Epidermal melanocyte (primary cell): ENCODE measurements around the gene MCU.
"Not testable (repeated sequence)": the region's sequence is repeated elsewhere in the genome, so short reads cannot be mapped to it uniquely, and the experiment has no call there.

ENCODE experiments used
- DNase-seq: peaks from one replicate; pipeline ENCODE4 v3.0.0; 2011; ENCODE audit warnings: low spot score; ENCODE audit not compliant: insufficient read length

The MCU gene

GRCh38 chr10:72759584-72759983 is 67.6 kb downstream of the MCU start:
- no peak for DNase-seq

- no peak for DNase-seq
These were observed 69.6 kb downstream of the MCU start for GRCh38 chr10:72761498-72761897.

- DNase-seq = no peak
These were observed 70.1 kb downstream of the MCU start for GRCh38 chr10:72762042-72762441.

- DNase-seq = no peak
These were observed 71.3 kb downstream of the MCU start for GRCh38 chr10:72763201-72763600.

DNA sequence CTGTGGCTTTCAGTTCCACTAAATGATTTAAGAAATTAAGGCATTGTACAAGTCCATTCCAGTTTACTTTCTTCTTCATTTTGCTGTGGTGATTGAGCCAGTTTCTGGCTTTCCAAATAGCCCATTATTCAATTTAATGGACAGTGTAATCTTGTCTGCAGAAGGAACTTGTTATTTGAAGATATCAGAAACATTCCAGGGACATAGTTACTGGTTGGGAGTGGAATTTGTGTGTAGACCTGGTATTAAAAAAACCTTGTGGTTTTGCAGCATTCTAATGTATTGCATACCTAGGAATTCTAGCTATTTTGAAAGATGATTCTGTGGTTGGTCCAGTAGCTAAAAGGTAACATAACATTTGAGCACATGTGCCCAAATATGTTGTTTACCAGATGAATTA is 72.2 kb downstream of the MCU start:
- DNase-seq = no peak

GRCh38 chr10:72765051-72765745 is 73.3 kb downstream of the MCU start:
- no peak for DNase-seq

DNA sequence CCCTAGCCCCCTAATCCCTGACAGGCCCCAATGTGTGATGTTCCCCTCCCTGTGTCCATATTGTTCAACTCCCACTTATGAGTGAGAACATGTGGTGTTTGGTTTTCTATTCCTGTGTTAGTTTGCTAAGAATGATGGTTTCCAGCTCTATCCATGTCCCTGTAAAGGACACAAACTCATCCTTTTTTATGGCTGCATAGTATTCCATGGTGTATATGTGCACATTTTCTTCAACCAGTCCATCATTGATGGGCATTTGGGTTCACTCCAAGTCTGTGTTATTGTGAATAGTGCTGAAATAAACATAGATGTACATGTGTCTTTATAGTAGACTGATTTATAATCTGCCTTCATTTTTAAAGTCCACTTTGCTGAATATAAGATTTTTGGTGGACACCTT is 79.3 kb downstream of the MCU start:
- not testable (repeated sequence) for DNase-seq

DNA sequence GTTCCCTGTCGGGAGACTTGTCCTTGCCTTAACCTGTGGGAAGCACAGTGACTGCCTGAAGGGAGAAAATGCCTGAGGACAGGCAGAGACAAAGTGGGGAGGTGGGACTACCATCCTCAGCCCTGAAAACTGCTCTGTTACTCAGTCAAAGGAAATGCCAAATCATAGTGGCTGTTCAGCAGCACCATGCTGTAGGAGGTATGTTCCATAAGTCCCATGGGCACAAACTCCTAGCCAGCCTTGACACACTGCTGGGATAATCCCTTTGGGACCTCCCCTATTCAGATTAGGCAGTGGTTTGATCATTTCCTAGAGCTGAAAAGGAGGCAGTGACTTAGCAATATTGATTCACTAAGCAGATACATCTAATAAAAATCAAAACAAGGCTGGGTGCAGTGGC is 80.1 kb downstream of the MCU start:
- no peak for DNase-seq

DNA sequence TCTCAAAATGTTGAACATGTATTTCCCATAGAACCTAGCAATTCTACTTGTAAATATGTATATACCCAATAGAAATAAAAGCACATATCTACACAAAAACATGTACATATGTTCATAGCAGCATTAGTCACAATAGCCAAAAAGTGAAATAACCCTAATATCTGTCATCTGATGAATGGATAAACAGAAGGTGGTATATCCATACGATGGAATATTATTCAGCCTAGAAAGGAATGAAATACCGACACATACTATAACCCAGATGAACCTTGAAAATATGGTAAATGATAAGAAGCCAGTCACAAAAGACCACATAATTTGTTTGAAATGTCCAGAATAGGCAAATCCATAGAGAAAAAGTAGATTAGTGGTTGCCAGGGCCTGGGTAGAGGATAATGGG is 87.9 kb downstream of the MCU start:
- no peak for DNase-seq

DNA sequence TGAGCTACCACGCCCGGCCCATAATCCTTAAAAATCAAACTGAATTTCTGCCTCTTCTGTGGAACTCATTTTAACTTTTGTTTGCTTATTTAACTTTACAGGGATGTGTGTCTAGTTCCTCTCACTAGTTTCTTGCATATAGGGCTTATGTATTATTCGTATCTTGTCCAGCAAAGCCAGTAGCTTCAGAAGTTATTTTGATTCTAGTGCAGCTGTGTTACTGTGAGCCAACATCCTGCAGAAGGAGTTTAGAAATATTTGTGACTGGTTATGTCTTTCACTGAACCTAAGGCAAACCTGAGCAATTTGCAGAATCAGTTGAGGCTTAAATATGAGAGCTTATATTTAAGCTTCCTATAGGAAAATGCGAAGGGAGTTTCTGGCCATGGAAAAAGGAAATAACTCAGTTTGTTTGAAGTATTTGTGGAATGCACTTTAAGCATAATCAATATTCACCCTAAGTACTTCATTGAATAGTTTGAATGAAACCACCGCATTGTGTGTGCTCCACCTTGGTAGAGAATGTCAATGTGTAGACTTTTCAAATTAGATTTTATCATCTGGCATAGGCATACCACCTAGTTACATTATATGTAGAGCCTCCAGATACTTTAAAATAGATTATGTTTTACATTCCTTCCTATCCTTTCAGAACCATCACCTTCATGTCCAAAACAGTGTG is 90.8 kb downstream of the MCU start:
- no peak for DNase-seq

- DNase-seq = no peak
These were observed 91.5 kb downstream of the MCU start for GRCh38 chr10:72783410-72783833.

DNA sequence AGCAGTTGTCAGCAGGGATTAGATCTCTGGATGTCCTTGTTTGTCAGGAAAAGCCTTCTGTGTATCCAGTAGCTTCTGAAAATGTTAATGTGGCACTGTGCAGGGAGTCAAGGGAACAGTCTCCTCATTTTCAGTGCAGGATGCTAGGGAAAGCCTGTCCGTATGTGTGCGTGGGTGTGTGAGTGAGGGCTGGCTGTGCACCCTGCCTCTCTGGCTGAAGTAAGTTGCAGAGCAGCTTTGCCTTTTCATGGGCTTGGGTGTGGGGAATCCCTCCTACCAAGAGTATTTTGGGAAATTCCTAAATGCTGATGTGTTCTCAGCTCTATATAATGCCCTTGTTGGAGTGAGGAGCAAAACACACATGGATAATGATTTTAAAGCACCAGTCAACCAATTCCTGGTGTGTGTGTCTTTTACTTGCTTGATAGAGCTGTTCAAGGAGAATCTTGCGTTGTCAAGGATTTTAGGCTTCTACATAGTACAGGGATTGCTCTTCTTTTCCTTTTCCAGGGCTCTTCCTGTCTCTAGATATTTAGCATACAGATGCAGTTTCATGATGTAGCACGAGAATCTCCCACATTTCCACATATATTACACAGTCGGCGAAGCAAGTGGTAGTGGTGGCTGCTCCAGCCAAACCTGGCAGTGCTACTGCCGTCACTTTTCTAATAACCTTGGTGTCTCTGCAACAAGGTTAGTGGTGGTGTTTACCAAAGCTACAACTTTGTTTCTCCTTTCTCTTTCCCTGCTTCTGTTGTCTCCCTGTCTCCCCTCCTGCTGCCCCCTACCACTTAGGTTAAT is 92.8 kb downstream of the MCU start:
- DNase-seq = no peak

- DNase-seq = no peak
These were observed 93.5 kb downstream of the MCU start for GRCh38 chr10:72785409-72785808.

- no peak for DNase-seq
These were observed 98.5 kb downstream of the MCU start for GRCh38 chr10:72790216-72790990.

GRCh38 chr10:72792288-72792687 is 100.3 kb downstream of the MCU start:
- no peak for DNase-seq

DNA sequence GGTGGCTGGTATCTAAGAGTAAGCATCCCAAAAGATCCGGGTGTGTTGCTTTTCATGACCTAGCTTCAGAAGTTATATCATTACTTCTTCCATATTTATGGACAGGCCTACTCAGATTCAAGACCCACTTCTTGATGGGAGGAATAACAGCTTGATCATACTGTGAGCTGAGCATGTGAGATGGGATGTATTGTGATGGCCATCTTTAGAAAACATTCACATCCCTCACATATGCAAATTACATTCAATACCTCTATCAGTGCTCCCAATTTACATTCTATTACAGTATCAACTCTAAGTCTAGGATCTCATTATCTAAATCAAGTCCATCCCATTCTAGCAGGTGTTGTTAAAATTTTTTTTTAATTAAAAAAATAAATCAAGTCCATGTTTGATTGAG is 101.8 kb downstream of the MCU start:
- DNase-seq = no peak

- DNase-seq = no peak
These were observed 102.3 kb downstream of the MCU start for GRCh38 chr10:72794260-72794659.

DNA sequence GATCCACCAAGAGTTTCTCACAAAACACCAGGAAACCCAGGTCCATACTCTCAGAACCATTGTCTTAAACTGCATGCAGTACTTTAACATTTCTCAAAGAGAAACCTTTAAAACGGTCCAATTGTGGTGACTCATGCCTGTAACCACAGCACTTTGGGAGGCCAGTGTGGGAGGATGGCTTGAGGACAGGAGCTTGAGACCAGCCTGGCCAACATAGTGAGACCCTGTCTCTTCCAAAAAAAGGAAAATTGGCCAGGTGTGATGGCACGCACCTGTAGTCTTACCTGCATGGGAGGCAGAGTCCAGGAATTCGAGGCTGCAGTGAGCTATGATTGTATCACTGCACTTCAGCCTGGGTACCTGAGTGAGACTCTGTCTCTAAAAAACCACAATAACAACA is 104.1 kb downstream of the MCU start:
- no peak for DNase-seq

DNA sequence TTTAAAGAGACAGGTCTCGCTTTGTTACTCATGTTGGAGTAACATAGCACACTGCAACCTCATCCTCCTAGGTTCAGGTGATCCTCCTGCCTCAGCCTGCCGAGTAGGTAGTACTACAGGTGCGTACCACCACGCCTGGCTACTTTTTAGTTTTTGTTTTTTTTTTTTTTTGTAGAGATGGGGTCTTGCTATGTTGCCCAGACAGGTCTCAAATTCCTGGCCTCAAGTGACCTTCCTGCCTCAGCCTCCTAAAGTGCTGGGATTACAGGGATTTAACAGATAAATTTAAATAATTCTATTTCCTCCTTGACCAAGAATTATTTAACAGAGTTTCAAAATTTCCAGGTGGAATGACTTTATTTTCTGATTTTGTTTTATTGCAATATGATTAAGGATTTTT is 104.6 kb downstream of the MCU start:
- no peak for DNase-seq

- DNase-seq = no peak
These were observed 108.2 kb downstream of the MCU start for GRCh38 chr10:72800000-72800740.

DNA sequence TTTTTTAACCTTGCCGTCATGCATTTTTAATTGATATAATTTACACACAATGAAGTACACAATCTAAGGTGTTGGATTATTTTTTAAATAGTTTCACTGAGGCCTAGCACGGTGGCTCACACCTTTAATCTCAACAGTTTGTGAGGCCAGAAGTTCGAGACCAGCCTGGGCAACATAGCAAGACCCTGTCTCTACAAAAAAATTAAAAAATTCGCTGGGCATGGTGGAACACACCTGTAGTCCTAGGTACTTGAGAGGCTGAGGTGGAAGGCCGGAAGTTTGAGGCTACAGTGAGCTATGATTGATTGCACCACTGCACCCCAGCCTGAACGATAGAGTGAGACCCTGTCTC is 108.8 kb downstream of the MCU start:
- no peak for DNase-seq
